ENCODE results near the gene DYNLT4. TPM values are rescaled to one million over a fixed set of nuclear protein-coding genes. Genes with fewer than 3 reads are reported as not detected.

The DYNLT4 gene
- total and polyA plus RNA-seq, 2 of the 13 experiments (the other 11 are each of a cell fraction or from before 2014, with no cell fraction given) = 0.77 TPM; not detected in 1

DNA sequence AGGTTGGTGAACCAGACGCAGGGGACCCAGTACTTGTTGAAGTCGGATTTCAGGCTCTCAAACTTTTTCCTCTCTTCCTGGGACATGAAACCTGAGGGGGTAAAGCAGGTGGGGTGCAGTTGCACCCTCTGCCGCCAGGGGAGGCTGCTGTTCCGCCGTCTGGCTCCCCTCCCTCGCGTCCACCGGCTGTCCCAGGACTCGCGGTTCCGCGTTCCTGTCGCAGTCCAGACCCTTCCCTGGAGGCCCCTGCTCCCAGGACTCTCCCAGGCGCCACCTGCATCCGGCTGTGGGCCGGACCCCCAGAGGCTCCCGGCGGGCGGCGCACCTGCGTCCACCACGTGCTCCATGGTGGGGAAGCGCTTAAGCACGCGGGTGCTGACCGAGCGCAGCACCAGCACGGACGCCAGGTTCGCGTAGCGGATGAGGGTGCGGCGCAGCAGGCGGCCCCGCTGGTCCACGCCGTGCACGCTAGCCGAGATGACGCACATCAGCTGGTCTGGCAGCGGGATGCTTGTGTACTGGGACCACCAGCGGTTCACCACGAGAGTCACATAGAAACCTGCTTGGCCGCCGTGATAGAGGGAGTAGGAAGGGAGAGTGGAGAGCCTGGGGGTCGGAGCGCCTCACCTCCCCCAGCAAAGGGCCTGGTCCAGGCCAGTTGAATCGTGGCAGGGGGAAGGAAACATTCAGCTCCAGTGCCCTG is 20.9 kb downstream of the DYNLT4 start (continued):
- no peak for TF ChIP-seq CEBPB (IDR thresholded peaks at IDR 0.05; ENCODE audit: borderline replicate concordance, low read depth, low read length)
- TF ChIP-seq ZMYM4 (CRISPR knock-in tag; IDR thresholded peaks at IDR 0.05) = 0 out of 2 replicates have a peak, but pooled peaks have one; percentile 25
- peak; percentile 80 for TF ChIP-seq HOXA3 (CRISPR knock-in tag; IDR thresholded peaks at IDR 0.05)
- TF ChIP-seq CHD4 (IDR thresholded peaks at IDR 0.05; ENCODE audit: borderline replicate concordance, low read length) = no peak
- TF ChIP-seq ZKSCAN8 (CRISPR knock-in tag; IDR thresholded peaks at IDR 0.05; ENCODE audit: borderline replicate concordance) = no peak
- TF ChIP-seq ELF4 (CRISPR knock-in tag; IDR thresholded peaks at IDR 0.05; ENCODE audit: borderline replicate concordance) = no peak
- TF ChIP-seq, protein P1, sequence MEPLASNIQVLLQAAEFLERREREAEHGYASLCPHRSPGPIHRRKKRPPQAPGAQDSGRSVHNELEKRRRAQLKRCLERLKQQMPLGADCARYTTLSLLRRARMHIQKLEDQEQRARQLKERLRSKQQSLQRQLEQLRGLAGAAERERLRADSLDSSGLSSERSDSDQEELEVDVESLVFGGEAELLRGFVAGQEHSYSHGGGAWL (CRISPR knock-in tag; IDR thresholded peaks at IDR 0.05) = no peak
- no peak for TF ChIP-seq ZNF772 (CRISPR knock-in tag; IDR thresholded peaks at IDR 0.05)
- peak; percentile 71 for TF ChIP-seq AGO2 (optimal IDR thresholded peaks at IDR 0.05; ENCODE audit: low read depth, low read length)
- TF ChIP-seq, protein P2, sequence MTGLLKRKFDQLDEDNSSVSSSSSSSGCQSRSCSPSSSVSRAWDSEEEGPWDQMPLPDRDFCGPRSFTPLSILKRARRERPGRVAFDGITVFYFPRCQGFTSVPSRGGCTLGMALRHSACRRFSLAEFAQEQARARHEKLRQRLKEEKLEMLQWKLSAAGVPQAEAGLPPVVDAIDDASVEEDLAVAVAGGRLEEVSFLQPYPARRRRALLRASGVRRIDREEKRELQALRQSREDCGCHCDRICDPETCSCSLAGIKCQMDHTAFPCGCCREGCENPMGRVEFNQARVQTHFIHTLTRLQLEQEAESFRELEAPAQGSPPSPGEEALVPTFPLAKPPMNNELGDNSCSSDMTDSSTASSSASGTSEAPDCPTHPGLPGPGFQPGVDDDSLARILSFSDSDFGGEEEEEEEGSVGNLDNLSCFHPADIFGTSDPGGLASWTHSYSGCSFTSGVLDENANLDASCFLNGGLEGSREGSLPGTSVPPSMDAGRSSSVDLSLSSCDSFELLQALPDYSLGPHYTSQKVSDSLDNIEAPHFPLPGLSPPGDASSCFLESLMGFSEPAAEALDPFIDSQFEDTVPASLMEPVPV (CRISPR knock-in tag; IDR thresholded peaks at IDR 0.05) = 0 out of 2 replicates have a peak, but pooled peaks have one; percentile 31
- no peak for TF ChIP-seq ZNF572 (CRISPR knock-in tag; IDR thresholded peaks at IDR 0.05)
- TF ChIP-seq, protein P3, sequence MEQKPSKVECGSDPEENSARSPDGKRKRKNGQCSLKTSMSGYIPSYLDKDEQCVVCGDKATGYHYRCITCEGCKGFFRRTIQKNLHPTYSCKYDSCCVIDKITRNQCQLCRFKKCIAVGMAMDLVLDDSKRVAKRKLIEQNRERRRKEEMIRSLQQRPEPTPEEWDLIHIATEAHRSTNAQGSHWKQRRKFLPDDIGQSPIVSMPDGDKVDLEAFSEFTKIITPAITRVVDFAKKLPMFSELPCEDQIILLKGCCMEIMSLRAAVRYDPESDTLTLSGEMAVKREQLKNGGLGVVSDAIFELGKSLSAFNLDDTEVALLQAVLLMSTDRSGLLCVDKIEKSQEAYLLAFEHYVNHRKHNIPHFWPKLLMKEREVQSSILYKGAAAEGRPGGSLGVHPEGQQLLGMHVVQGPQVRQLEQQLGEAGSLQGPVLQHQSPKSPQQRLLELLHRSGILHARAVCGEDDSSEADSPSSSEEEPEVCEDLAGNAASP (CRISPR knock-in tag; IDR thresholded peaks at IDR 0.05; ENCODE audit: borderline replicate concordance) = peak; percentile 51
- no peak for TF ChIP-seq NFE2L2 (IDR thresholded peaks at IDR 0.05; ENCODE audit: low read length)
- TF ChIP-seq ZNF441 (CRISPR knock-in tag; IDR thresholded peaks at IDR 0.05; ENCODE audit: borderline replicate concordance) = no peak
- 0 out of 2 replicates have a peak, but pooled peaks have one; percentile 49 for TF ChIP-seq ZSCAN9 (CRISPR knock-in tag; IDR thresholded peaks at IDR 0.05; ENCODE audit: borderline replicate concordance)
- TF ChIP-seq, protein P4, sequence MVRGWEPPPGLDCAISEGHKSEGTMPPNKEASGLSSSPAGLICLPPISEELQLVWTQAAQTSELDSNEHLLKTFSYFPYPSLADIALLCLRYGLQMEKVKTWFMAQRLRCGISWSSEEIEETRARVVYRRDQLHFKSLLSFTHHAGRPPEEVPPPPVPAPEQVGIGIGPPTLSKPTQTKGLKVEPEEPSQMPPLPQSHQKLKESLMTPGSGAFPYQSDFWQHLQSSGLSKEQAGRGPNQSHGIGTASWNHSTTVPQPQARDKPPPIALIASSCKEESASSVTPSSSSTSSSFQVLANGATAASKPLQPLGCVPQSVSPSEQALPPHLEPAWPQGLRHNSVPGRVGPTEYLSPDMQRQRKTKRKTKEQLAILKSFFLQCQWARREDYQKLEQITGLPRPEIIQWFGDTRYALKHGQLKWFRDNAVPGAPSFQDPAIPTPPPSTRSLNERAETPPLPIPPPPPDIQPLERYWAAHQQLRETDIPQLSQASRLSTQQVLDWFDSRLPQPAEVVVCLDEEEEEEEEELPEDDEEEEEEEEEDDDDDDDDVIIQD (CRISPR knock-in tag; IDR thresholded peaks at IDR 0.05; ENCODE audit: low read depth) = no peak
- TF ChIP-seq PPARG (CRISPR knock-in tag; conservative IDR thresholded peaks at IDR 0.05) = no peak
- TF ChIP-seq KMT2A (CRISPR knock-in tag; IDR thresholded peaks at IDR 0.05) = no peak
- no peak for TF ChIP-seq ZNF75D (CRISPR knock-in tag; IDR thresholded peaks at IDR 0.05; ENCODE audit: borderline replicate concordance)
- TF ChIP-seq, protein P5, sequence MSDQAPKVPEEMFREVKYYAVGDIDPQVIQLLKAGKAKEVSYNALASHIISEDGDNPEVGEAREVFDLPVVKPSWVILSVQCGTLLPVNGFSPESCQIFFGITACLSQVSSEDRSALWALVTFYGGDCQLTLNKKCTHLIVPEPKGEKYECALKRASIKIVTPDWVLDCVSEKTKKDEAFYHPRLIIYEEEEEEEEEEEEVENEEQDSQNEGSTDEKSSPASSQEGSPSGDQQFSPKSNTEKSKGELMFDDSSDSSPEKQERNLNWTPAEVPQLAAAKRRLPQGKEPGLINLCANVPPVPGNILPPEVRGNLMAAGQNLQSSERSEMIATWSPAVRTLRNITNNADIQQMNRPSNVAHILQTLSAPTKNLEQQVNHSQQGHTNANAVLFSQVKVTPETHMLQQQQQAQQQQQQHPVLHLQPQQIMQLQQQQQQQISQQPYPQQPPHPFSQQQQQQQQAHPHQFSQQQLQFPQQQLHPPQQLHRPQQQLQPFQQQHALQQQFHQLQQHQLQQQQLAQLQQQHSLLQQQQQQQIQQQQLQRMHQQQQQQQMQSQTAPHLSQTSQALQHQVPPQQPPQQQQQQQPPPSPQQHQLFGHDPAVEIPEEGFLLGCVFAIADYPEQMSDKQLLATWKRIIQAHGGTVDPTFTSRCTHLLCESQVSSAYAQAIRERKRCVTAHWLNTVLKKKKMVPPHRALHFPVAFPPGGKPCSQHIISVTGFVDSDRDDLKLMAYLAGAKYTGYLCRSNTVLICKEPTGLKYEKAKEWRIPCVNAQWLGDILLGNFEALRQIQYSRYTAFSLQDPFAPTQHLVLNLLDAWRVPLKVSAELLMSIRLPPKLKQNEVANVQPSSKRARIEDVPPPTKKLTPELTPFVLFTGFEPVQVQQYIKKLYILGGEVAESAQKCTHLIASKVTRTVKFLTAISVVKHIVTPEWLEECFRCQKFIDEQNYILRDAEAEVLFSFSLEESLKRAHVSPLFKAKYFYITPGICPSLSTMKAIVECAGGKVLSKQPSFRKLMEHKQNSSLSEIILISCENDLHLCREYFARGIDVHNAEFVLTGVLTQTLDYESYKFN (CRISPR knock-in tag; conservative IDR thresholded peaks at IDR 0.05) = no peak
- no peak; the same call in 1 of the 2 replicates for TF ChIP-seq ZNF788 (CRISPR knock-in tag; IDR thresholded peaks at IDR 0.05; ENCODE audit: borderline replicate concordance)
- no peak for TF ChIP-seq HOXA7 (CRISPR knock-in tag; IDR thresholded peaks at IDR 0.05)
